Left renal cortex interstitium (tissue), 4 donors: ENCODE results near the gene COP1. TPM values are rescaled to one million over a fixed set of nuclear protein-coding genes. Genes with fewer than 3 reads are reported as not detected.

Source experiments
- DNase-seq, 4 donors: peaks; one replicate each; pipeline ENCODE4 v3.0.0-alpha.2; 2013; ENCODE audit warnings: low read depth in 4 of 4, low spot score in 2 of 4, missing footprints in 1 of 4
- polyA plus RNA-seq, 4 donors: library from polyadenylated mRNA; unstranded; fragments of 120-200 nt; gene quantifications; one replicate each; pipeline ENCODE4 v1.2.1, GENCODE V29; 2013; ENCODE audit not compliant: insufficient read length in 4 of 4

The COP1 gene
- polyA plus RNA-seq, 4 donors: 50.6 to 65.5 (median 56.2) TPM

DNA sequence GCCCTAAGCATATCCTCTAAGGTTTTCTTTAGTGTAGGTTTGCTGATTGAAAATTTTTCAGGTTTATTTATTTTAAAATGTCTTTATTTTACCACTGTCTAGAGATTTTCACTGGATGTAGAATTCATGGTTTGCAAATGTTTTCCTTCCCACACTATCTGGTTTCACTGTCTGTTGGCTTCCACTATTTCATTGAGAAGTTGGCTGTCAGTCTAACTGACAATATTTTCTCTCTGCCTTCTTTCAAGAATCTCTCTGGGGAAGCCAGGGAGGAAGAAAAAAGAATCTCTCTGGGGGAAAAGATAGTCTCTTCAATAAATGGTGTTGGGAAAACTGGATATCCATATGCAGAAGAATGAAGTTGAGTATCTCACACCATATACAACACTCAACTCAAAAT lies 226.0 kb downstream of the COP1 start:
- DNase-seq: no peak

DNA sequence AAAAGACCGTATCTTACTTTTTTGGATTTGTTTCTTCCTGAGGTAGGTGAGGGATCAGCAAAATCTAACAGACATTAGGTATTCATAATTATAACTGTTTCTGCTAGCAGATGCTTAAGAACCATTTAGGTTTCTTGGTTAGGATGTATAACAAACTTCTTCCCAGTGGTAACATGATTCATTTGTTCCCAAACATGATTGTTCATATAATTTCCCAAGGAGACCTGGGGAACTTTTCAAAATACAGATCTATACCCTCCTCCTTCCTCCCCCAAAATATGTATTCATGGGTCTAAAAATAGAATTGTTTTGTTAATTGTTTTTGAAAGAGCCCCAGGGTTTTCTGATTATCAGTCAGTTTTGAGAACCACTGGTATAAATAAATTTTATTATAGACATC lies 228.2 kb downstream of the COP1 start:
- DNase-seq: no peak

DNA sequence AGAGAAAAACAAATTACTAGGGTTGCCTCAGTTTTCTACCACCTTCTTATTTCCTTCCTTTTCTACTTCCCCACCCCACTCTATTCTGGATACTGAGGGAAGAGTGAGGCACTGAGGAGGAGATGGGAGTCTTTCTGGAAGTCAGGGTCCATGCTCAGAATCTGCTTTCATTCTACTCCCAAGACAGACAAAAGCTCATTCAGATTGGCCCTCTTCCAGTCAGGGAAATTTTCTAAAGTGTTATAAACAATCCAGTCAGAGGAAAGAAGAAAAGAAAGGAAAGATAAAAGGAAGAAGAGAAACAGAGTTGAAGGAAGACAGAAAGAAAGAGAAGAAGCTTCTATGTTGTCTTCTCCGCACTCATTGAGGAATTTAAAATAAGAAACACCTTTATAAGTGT lies 228.6 kb downstream of the COP1 start:
- DNase-seq: no peak

DNA sequence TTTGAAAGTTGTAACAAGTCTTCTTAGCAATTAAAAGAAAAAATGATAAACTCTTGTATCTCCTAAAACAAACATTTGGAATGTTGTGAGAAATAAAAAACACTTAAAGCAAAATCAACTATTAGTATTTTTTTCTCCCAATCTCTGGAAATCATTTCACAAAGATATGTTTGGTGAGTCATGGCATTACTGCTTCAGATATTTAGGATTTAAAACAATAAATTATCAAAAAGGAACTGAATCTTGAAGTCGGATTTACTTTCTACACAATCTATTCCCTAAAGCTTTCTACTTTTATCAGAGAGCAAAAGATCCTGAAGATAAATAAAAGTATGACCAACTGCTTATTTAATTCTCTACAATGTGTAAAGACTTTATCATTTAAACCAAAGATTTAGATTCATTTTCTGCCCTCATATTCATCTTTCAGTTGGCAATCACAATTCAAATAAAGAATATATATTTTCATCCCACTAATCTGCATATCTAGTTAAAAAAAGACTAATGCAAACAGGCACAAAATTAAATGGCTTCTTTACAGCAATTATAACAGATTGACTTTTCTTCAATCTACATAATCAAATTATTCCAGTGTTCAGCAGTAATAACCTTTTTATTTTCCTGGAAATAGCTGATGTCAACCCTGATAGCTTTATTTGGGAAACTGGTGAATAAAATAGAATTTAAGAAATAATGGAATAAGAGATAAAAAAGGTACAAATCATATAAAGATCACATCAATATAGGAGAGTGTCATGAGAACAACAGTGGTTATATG lies 230.0 kb downstream of the COP1 start:
- no peak for DNase-seq

DNA sequence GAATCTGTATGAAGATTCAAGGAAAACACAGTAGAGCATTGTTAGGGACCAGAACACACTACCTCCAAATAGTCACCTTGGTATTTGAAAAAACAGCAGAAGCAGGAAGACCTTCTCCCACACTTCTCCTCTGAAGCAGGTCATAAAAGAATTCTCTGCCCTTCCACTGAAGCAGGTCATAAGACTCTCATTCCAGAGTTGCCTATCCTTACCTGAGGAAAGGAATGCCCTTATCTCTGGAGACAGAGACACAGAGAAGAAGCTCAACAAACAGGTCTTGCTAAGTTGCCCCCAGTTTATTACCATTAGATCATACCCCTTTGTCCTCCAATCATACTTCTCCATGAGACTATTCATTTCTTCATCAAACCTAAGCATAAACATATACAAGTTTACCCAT lies 237.9 kb downstream of the COP1 start:
- DNase-seq: no peak

DNA sequence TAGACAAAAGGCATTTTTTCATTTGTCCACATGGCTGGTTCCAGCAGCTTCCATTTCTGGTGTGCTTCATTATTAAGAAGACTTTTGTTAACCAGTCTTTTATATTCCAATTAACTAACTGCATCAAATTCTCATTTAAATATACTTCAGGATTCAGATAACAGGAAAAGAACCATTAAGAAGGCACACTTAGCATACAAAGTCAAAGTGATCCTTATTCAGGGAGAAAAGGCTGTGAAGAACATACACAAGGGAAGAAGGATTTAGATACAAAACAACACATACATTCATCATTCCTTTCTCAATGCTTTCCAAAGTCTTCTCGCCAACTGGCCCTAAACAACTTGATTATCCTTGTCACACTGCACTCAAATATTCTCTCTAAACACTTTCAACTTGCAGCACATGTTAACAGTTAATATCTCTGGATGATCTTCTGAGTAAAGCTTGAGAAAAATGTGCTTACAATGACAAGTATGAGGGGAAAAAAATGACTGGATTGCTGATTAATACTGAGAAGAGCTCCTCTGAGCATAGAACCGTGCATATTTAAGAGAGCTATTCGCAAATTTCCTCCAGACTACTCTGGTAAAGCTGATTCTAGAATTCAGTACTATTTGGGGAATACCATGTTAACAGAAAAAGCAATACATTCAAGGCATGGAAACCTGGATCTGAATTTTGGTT lies 238.5 kb downstream of the COP1 start:
- no peak for DNase-seq

DNA sequence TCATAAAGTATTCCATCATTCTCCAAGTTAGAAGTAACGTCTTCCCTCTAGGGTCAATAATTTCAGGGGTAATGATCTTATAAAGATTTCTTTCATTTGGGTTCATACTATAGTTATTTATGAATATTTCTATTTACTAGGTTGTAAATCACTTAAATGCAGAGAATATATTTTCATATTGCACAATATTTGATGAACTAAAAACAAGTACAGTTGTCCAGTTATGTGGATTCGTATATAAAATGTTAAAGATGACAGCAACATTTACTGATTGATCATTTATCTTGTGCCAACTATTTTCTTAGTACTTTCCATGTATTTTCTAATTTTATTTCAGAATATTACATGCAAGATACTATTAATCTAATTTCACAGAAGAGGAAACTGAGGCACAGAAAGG lies 243.3 kb downstream of the COP1 start:
- DNase-seq: no peak

DNA sequence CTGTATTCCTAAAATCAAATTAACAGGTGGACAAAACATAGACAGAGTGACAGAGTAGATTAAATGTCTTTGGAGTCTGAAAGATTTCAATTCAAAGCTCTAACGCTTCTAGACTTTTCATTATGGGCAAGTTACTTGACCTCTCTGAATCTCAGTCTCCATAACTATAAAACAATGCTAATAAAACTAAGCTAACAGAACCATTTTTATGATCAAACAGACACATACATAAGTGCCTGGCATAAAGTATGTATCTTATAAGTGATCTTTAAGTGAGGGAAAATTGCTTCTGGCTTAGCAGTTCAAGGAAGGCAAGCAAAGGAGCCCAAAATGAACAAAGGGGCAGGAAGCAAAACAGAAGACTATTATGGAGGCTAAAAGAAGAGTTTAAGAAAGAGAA lies 246.9 kb downstream of the COP1 start:
- DNase-seq: no peak

DNA sequence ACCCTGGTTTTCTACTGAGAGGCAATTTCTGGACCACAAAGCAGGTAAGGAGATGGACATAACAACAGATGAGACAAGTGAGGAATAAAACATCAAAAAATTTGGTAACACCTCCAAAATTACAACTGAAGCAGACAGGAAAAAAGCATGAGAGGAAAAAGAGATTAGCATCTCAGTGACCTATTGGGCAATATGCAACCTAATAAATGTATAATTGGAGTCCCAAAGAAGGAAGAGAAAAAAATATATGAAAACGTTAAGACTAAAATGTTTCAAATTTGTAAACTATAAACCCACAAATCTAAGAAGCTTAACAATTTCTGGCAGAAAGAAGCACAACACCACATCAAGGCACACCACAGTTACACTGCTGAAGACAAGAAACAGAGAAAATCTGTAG lies 255.5 kb downstream of the COP1 start:
- no peak for DNase-seq

DNA sequence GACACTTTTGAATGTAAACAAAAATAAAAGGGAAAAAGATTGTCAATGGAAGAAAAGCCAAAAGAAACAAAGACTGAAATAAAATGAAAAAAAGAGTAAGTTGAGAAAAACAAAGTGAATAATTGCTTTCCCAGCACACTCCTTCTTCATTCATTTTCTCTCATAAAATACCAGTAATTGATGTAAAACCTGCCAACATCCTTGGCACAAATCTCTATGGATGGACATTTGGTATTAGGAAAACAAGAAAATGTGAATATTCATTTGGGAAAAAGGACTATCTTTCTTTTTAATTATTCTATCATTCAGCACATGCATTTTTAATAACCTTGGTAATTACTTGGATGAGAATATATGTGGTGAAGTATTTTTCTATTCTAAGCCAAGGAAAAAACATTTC lies 259.3 kb downstream of the COP1 start:
- no peak for DNase-seq

DNA sequence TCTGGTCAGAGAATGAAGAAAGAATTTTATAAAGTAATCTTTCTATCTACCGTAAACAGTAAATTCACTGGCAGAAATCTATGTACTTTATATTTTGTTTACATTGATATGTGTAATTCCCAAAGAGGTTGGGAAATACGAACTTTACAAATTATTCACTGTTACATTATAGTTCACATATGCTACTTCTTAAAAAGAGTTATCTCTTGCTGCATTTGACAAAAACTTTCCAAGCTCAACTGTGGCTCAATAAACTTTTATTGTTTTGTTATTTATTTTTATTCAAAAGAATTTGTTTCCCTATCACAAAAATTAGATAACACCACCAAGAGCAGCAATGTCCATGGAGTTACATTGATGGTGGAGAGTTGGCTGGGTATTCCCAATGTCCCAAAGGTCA lies 262.5 kb downstream of the COP1 start:
- DNase-seq: no peak

DNA sequence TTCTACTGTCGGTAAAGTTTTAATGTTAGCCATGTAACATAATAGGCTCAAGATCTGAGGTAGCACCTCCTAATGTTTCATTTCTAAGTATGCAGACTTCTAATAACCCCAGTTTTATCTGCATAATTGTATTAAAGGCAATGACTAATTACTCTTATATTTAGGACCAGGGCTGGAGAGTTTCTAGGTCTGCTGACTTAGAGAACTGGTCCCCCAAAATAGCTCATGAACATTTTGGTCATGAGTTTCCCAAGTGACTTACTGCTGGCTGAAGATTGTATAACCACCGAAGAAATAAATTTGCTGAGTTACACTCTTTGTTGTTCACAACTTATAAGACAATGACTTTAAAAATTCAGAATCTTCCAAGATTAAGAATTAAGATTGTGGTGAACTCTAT lies 265.9 kb downstream of the COP1 start:
- no peak for DNase-seq

DNA sequence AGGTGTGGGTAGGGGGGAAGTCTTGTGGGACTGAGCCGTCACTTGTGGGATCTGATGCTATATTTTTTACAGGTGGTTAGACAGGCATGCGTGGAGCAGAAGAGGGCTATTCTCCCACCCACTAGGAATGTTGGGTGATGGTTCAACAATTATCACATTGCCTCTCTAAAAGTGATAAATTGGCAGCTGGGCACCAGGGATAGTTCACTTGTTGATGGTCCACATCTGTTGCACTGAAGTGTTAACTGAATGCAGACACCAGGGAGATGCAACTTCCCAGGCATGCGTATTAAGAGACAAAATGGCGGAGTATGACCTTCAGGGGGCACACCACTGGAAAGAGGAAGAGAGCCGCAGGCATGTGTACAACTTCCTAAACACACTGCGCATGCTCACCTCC lies 270.4 kb downstream of the COP1 start:
- no peak for DNase-seq

DNA sequence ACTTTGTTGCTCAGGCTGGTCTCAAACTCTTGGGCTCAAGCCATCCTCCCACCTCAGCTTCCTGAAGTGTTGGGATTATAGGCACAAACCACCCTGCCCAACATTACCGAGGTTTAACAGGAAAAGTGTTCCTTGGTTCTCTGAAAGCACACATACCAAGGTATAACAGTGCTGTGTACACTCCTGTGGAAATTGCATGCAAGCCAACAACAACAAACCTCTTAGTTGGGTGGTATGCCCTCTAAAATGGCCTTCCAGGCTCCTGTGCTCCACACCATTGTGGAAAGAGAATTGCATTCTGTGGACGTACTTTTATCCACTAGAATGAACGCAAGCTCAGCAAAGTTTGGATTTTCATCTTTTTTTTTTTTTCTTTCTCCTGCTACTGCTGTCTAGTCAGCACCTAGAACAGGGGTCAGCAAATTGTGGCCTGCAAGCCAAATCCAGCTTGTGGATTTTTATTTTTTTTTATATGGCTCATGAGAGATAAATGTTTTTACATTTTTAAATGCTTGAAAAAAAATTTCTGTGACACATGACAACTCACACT lies 271.4 kb downstream of the COP1 start:
- DNase-seq: no peak

DNA sequence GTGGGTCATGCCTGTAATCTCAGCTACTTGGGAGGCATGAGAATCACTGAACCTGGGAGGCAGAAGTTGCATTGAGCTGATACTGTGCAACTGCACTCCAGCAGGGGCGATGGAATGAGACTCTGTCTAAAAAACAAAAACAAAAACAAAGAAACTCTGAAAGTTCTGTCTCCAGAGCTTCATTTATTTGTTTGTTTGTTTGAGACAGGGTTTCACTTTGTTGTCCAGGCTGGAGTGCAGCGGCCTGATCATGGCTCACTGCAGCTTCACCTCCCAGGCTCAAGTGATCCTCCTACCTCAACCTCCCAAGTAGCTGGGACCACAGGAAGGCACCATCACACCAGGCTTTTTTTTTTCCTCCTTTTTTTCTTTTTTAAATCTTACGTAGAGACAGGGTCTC lies 271.9 kb downstream of the COP1 start:
- no peak for DNase-seq

DNA sequence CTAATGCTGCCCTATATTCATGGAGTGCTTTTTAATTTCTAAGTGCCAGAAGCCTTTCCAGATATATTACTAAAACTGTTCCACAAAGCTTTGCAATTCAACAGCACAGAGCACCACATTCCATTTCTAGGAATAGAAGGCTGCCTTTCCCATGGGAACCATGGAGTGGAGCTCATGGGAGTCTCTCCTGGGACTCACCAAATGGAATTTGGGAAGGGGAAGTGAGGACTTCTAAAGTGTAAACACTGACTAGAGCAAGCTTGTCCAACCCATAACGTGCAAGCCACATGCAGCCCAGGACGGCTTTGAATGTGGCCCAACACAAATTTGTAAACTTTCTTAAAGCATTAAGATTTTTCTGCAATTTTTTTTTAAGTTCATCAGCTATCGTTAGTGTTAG lies 273.3 kb downstream of the COP1 start:
- DNase-seq: no peak

DNA sequence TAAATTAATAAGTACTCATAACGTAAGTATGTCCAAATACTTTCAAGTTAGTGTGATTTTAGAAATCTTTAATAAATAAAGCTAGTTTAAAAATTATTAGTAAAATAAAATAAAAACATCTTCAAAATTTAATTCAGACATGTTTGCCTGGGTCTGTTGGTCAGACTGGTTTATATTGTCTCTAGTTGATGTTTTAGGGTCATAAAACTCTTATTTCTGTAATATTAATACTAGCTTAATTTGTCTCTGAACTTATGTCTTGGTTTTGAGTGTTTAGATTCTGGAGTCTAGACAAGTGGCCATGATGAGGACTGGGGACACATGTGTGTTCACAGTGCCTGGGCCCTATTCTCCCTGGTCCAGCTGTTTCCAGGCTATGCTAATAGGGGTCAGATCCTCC lies 279.1 kb downstream of the COP1 start:
- no peak for DNase-seq

DNA sequence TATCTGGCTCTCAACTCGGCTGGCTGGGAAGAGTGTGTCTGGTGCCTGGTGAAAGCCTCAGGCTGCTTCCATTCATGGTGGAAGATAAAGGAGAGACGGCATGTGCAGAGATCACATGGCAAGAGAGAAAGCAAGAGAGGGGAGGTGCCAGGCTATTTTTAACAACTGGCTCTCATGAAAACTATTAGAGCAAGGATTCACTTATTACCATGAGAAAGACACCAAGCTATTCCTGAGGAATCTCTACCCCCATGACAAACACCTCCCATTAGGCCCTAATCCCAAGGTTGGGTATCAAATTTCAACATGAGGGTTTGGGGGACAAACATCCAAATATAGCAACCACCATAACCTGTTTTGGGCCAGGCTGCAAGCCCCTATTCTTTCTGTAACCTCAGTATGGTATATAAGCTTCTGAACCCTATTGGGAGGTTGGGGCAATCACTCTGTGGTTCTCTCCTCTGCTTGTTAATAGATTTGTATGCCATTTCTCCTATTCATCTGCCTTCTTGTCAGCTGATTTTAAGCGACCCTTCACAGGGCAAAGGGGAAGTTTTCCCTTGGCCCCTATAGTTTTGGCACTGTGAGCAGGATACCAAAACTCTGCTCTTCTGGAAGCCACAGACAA lies 284.7 kb downstream of the COP1 start:
- no peak for DNase-seq

DNA sequence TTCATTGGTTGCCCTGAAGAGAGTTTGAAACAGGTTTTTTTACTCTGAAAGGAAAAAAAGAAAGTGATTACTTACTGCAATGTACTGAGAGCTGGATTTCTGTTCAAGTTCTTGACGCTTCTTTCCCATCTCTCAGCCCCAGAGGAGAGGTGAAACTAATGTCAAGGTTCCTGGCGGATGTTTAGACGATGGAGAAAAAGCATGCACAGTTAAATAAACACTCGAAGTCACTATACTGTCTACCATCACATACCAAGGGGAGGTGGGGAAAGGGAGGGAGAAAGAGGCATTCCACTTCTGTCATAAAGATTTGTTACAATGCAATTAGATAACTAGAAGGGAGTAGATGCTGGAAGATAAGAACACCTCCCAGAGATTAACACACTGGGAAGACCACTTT lies 286.7 kb downstream of the COP1 start:
- DNase-seq: no peak

DNA sequence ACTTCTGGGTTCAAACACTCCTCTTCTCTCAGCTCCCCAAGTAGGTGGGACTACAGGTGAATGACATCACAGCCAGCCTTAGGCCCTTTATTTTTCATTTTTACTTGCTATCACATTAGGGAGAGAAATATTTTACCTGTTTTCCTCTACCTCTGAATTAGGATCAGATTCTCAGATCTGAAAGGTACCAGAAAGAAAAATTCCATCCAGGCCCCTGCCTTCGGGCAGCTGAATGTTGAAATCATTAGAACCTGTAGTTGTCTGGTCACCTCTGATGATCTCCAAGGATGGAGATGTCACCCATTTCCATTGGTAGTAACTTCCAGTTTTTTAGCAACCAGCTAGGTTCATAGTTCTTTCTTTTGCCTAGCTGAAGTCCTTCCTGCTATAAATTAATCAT lies 288.1 kb downstream of the COP1 start:
- DNase-seq: no peak

DNA sequence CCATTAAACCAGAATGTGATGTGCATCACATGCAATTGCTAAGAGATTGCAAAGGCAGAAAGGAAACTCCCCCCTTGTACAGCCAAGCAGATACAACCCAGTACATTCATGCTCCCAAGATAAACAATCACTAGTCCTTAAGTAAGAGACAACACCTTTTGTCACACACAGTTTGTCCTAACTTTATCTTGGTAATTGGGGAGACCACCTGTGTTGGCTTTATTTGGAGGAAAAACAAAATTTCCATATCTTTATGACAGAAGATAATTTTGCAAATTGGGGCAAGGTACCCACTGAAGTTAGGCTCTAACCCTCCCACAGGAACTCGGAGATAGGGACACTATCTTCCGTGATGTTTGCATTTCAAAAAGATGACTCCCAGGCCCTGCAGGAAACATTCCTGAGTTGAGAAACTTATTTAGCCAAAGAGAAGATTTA lies 288.7 kb downstream of the COP1 start:
- no peak for DNase-seq

DNA sequence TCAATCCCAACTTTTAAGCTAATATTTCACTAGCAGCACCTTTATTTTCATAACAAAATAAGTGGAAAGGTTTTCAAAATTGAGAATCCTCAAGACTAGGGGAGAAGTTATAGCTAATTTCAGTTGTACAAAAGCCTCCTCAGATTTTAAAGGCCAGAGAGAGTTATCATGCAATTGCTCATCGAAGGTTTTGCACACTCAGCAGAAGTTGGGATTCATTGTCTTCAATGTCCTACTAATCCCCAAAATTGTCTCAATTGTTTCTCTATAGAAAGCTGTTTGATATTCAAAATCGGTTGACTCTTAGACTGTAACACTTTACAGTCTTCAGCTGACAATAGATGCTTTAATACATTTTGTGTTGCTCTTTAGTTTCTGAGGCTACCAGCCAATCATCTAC lies 293.0 kb downstream of the COP1 start:
- no peak for DNase-seq
